SK-N-SH (cell line): ENCODE measurements around the gene C3. TPM values are rescaled to one million over a fixed set of nuclear protein-coding genes. Genes with fewer than 3 reads are reported as not detected.

Experiments
- CTCF ChIA-PET: fragments of 300-600, 350-600 bp; formaldehyde crosslinking; extraction: SDS; loops from one replicate; lab custom pipeline; 2021; lab: Yijun Ruan, JAX
- POLR2A ChIA-PET: fragments of 350-600 bp; sonication (Branson Sonifier 250); formaldehyde crosslinking; extraction: SDS; loops from one replicate; lab custom pipeline; 2020; ENCODE audit warnings: antibody characterized with exemption, inconsistent platforms; lab: Yijun Ruan, JAX
- DNase-seq: peaks from one replicate; pipeline ENCODE4 v3.0.0; 2012
- H2AFZ ChIP-seq: fragments of 200-600 bp; sonication (generic); 2 replicates; pipeline ENCODE4 v1.8.1; 2016; ENCODE audit warnings: antibody characterized with exemption, mild to moderate bottlenecking, low read depth
- H3F3A ChIP-seq: fragments of 200-600 bp; sonication (generic); replicated peaks from 2 replicates; pipeline ENCODE3; 2016; ENCODE audit warnings: antibody characterized with exemption, mild to moderate bottlenecking; ENCODE audit not compliant: insufficient read depth
- H3K27ac ChIP-seq, 2 experiments: fragments of 200-500 bp in 1 of 2; fragments of 200-600 bp in 1 of 2; sonication (Bioruptor generic) in 1 of 2; sonication (generic), shearing (Covaris generic) in 1 of 2; 2 replicates each; pipeline versions ENCODE4 v1.5.1 to v1.6.1; 2014 to 2016; ENCODE audit warnings: low read depth in 2 of 2, inconsistent platforms in 1 of 2, low read length in 1 of 2, mild to moderate bottlenecking in 1 of 2, mixed read lengths in 1 of 2
- H3K27me3 ChIP-seq: fragments of 200-600 bp; sonication (generic), shearing (Covaris generic); 2 replicates; pipeline ENCODE4 v1.6.1; 2016; ENCODE audit warnings: mixed run types; ENCODE audit not compliant: insufficient read depth
- H3K36me3 ChIP-seq, 2 experiments: fragments of 200-500 bp in 1 of 2; fragments of 200-600 bp in 1 of 2; sonication (Bioruptor generic) in 1 of 2; sonication (generic) in 1 of 2; replicated peaks in 1 of 2; 2 replicates each; pipeline versions ENCODE3 to v1.5.1; 2014 to 2016; ENCODE audit warnings: low read length in 1 of 2, mild to moderate bottlenecking in 1 of 2; ENCODE audit not compliant: insufficient read depth in 2 of 2, control insufficient read depth in 1 of 2
- H3K4me1 ChIP-seq, 2 experiments: fragments of 200-500 bp in 1 of 2; fragments of 200-600 bp in 1 of 2; sonication (Bioruptor generic) in 1 of 2; sonication (generic), shearing (Covaris generic) in 1 of 2; 2 replicates each; pipeline versions ENCODE4 v1.5.1 to v1.6.1; 2014 to 2016; ENCODE audit warnings: low read depth in 1 of 2, low read length in 1 of 2, mixed run types in 1 of 2; ENCODE audit not compliant: insufficient read depth in 2 of 2, control insufficient read depth in 1 of 2
- H3K4me2 ChIP-seq: fragments of 200-600 bp; sonication (generic), shearing (Covaris generic); 2 replicates; pipeline ENCODE4 v1.6.1; 2017; ENCODE audit warnings: mixed run types
- H3K4me3 ChIP-seq, 2 experiments: fragments of 200-500 bp in 1 of 2; fragments of 200-600 bp in 1 of 2; sonication (Bioruptor generic) in 1 of 2; sonication (generic), shearing (Covaris generic) in 1 of 2; 2 replicates each; pipeline versions ENCODE4 v1.5.1 to v1.8.1; 2014 to 2016; ENCODE audit warnings: low read depth in 2 of 2, inconsistent platforms in 1 of 2, low read length in 1 of 2, mild to moderate bottlenecking in 1 of 2, mixed read lengths in 1 of 2, moderate library complexity in 1 of 2
- H3K79me2 ChIP-seq: fragments of 200-600 bp; sonication (generic); 2 replicates; pipeline ENCODE4 v1.8.1; 2017; ENCODE audit warnings: mild to moderate bottlenecking; ENCODE audit not compliant: insufficient read depth
- H3K9ac ChIP-seq: fragments of 200-600 bp; sonication (generic); 2 replicates; pipeline ENCODE4 v1.6.1; 2017; ENCODE audit warnings: mixed run types
- H3K9me2 ChIP-seq: fragments of 200-600 bp; sonication (generic); 2 replicates; pipeline ENCODE4 v1.6.1; 2017; ENCODE audit warnings: mixed run types
- H3K9me3 ChIP-seq: fragments of 200-600 bp; sonication (generic); 2 replicates; pipeline ENCODE4 v1.6.1; 2017; ENCODE audit warnings: mixed run types, mild to moderate bottlenecking, moderate library complexity
- H4K20me1 ChIP-seq: fragments of 200-600 bp; sonication (generic); 2 replicates; pipeline ENCODE4 v1.6.1; 2017; ENCODE audit warnings: mild to moderate bottlenecking, mixed run types; ENCODE audit not compliant: insufficient read depth
- ELF1 ChIP-seq: IDR thresholded peaks from 2 replicates; pipeline ENCODE4 v1.4.0; 2012
- EP300 ChIP-seq, 2 experiments: IDR thresholded peaks; 2 replicates each; pipeline versions ENCODE4 v1.4.0 to v1.6.1; 2012; ENCODE audit warnings: borderline replicate concordance in 1 of 2, low read depth in 1 of 2, low read length in 1 of 2
- FOSL2 ChIP-seq: IDR thresholded peaks from 2 replicates; pipeline ENCODE4 v1.4.0; 2012; ENCODE audit warnings: low read depth, mild to moderate bottlenecking, moderate library complexity, borderline replicate concordance
- FOXJ3 ChIP-seq: sonication (generic); formaldehyde crosslinking; IDR thresholded peaks from 2 replicates; pipeline ENCODE4 v1.5.1; 2020; ENCODE audit warnings: mild to moderate bottlenecking, missing genetic modification reagents
- GATA2 ChIP-seq: sonication (generic); formaldehyde crosslinking; IDR thresholded peaks from 2 replicates; pipeline ENCODE4 v1.5.0; 2020; ENCODE audit warnings: mild to moderate bottlenecking, missing genetic modification reagents
- MEF2A ChIP-seq: IDR thresholded peaks from 2 replicates; pipeline ENCODE4 v1.4.0; 2012; ENCODE audit warnings: low read depth, borderline replicate concordance
- RAD21 ChIP-seq: IDR thresholded peaks from 2 replicates; pipeline ENCODE4 v1.6.1; 2012; ENCODE audit warnings: mild to moderate bottlenecking, low read length
- RCOR1 ChIP-seq: fragments of 150-350 bp; IDR thresholded peaks from 2 replicates; pipeline ENCODE4 v1.6.1; 2017; ENCODE audit warnings: antibody characterized with exemption, low read length
- USF2 ChIP-seq: fragments of 150-350 bp; IDR thresholded peaks from 2 replicates; pipeline ENCODE4 v1.6.1; 2017; ENCODE audit warnings: antibody characterized with exemption, low read length, low read depth, borderline replicate concordance
- ZBTB33 ChIP-seq: IDR thresholded peaks from 2 replicates; pipeline ENCODE4 v1.4.0; 2012; ENCODE audit warnings: low read depth, borderline replicate concordance
- WGBS: methylation state at CpG from one replicate; pipeline ENCODE4 v1.1.6; 2017; ENCODE audit warnings: low lambda C conversion rate; 5-methylcytosine and 5-hydroxymethylcytosine counted together
- polyA plus RNA-seq, 3 experiments: library from polyadenylated mRNA; depleted of rRNA; stranded (reverse); fragments of >200 nt; gene quantifications; 2 replicates each; pipeline ENCODE4 v1.2.3, GENCODE V29; 2012
- TF ChIP-seq, protein P1 (sequence below): IDR thresholded peaks from 2 replicates; pipeline ENCODE4; 2012
- TF ChIP-seq, protein P2 (sequence below): fragments of 150-350 bp; IDR thresholded peaks from 2 replicates; pipeline ENCODE4 v1.6.1; 2016; ENCODE audit warnings: mild to moderate bottlenecking, low read depth, low read length

C3 gene
- polyA plus RNA-seq, 1 of the 3 experiments (the other 2 are of a cell fraction), result 0.67 TPM

GRCh38 chr19:6735181-6735911 is 14.9 kb upstream of the C3 start:
- H2AFZ ChIP-seq, result no peak overlapping the region
- H3K9me3 ChIP-seq, result no peaks in the 10 kb centered on the region
- H3K36me3 ChIP-seq, result peaks cover 0 to 5% of the 10 kb centered on the region in 2 experiments
- no peaks in the 10 kb centered on the region for H3K27me3 ChIP-seq
- peaks cover 21% of the 10 kb centered on the region for H3F3A ChIP-seq
- WGBS, result 85% methylated on average over 15 of the region's 15 CpGs
- TF ChIP-seq, protein P1, sequence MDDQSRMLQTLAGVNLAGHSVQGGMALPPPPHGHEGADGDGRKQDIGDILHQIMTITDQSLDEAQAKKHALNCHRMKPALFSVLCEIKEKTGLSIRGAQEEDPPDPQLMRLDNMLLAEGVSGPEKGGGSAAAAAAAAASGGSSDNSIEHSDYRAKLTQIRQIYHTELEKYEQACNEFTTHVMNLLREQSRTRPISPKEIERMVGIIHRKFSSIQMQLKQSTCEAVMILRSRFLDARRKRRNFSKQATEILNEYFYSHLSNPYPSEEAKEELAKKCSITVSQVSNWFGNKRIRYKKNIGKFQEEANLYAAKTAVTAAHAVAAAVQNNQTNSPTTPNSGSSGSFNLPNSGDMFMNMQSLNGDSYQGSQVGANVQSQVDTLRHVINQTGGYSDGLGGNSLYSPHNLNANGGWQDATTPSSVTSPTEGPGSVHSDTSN, result no peak
- TF ChIP-seq ELF1 (no peak), MEF2A (no peak), FOXJ3 (CRISPR knock-in tag) (no peak), USF2 (no peak), ZBTB33 (no peak), GATA2 (no peak), FOSL2 (no peak), RCOR1 (no peak), RAD21 (no peak), EP300 (IDR thresholded peaks at IDR 0.05; ENCODE audit: borderline replicate concordance in 1 of 2, low read depth in 1 of 2, low read length in 1 of 2) (no peak)
- TF ChIP-seq, protein P2, sequence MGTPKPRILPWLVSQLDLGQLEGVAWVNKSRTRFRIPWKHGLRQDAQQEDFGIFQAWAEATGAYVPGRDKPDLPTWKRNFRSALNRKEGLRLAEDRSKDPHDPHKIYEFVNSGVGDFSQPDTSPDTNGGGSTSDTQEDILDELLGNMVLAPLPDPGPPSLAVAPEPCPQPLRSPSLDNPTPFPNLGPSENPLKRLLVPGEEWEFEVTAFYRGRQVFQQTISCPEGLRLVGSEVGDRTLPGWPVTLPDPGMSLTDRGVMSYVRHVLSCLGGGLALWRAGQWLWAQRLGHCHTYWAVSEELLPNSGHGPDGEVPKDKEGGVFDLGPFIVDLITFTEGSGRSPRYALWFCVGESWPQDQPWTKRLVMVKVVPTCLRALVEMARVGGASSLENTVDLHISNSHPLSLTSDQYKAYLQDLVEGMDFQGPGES, result no peak
- peak overlapping the region; percentile 91 for H3K9ac ChIP-seq
- H3K4me2 ChIP-seq, result peak overlapping the region; percentile 94
- DNase-seq, result peak; percentile 18
- H3K9me2 ChIP-seq, result no peaks in the 10 kb centered on the region
- no peaks in the 10 kb centered on the region for H4K20me1 ChIP-seq
- H3K4me1 ChIP-seq, result peaks cover 22 to 23% of the 10 kb centered on the region in 2 experiments; a peak in 3 of 4 replicates
- H3K27ac ChIP-seq, result no peak overlapping the region; a peak in 1 of 4 replicates
- CTCF ChIA-PET, result interaction anchor here (1.2 kb wide), 1 partner anchor 128 kb away, joined by 3 read pairs; no protein-coding TSS in a partner anchor
- peaks cover 18% of the 10 kb centered on the region for H3K79me2 ChIP-seq
- peak overlapping the region in 1 of 2 experiments; percentile 90; a peak in 2 of 4 replicates for H3K4me3 ChIP-seq
- POLR2A ChIA-PET, result no interaction called here
